ENCODE data around the gene CGA. TPM values are rescaled to one million over a fixed set of nuclear protein-coding genes. Genes with fewer than 3 reads are reported as not detected.

The CGA gene
- total and polyA plus RNA-seq, 7 donors: 0.03 to 3.8 (median 0.35) TPM; not detected in 3

DNA sequence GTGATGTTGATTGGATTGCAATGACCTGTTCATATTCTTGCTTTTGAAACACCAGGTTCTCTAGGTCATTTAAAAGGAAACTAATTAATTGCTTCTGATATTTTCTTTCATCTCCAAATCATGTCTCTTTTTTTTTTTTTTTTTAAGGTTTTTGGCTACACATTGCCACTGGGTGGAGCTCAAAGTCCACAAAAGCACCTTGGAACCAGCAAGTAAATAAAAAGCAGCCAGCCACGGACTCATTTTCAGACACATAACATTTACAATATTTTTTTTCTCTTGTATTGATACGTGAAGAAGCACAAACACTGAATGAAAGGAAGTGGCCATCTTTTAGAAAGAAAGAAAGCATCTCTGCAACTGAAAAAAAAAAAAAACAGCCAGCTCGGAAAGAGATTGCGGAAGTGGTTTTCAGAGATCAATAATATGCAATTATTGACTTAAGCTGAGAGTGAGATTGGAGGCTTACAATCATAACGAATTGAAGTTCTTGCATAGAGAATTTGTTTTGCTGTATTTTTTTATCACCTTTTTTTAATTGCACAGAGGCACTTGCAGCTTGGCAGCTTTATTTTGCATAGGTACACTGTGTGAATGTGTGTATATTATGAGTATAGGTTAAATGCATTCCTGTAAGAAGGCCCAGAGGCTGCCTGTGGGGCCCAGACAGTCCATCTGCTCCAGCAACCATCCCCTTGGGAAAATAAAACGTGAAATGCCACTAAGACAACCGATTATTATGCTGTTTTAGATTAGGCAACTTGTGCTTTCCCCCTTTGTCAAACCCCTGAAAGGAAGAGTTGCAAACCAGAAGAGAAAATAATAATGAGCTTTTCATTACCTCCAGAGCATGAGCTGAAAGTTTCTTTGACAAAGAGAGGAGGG lies 28.2 kb downstream of the CGA start:
- intact Hi-C loops (cut with DNase I): loop anchor here in 1 of 2 donors (10.0 kb wide), 1 partner anchor 1798 kb away; no protein-coding TSS in a partner anchor
- Histone ChIP-seq H3K9me3 (no peaks in the 10 kb centered on the region), H3K4me3 (no peak overlapping the region), H3K4me1 (no peaks in the 10 kb centered on the region), H3K27me3 (ENCODE audit: insufficient read depth in 3 of 3, low read length in 2 of 3) (peaks cover 0 to 3% (median 3%) of the 10 kb centered on the region in 3 donors), H3K36me3 (ENCODE audit: insufficient read depth in 1 of 2, low read depth in 1 of 2) (no peaks in the 10 kb centered on the region), H3K27ac (no peak overlapping the region)
- WGBS, 3 donors: 22 to 26% (median 25%) methylated on average over 7 of the region's 7 CpGs
- TF ChIP-seq, protein P1, sequence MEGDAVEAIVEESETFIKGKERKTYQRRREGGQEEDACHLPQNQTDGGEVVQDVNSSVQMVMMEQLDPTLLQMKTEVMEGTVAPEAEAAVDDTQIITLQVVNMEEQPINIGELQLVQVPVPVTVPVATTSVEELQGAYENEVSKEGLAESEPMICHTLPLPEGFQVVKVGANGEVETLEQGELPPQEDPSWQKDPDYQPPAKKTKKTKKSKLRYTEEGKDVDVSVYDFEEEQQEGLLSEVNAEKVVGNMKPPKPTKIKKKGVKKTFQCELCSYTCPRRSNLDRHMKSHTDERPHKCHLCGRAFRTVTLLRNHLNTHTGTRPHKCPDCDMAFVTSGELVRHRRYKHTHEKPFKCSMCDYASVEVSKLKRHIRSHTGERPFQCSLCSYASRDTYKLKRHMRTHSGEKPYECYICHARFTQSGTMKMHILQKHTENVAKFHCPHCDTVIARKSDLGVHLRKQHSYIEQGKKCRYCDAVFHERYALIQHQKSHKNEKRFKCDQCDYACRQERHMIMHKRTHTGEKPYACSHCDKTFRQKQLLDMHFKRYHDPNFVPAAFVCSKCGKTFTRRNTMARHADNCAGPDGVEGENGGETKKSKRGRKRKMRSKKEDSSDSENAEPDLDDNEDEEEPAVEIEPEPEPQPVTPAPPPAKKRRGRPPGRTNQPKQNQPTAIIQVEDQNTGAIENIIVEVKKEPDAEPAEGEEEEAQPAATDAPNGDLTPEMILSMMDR (IDR thresholded peaks at IDR 0.05): peak; percentile 37
- ATAC-seq (no peak), DNase-seq (no peak)

DNA sequence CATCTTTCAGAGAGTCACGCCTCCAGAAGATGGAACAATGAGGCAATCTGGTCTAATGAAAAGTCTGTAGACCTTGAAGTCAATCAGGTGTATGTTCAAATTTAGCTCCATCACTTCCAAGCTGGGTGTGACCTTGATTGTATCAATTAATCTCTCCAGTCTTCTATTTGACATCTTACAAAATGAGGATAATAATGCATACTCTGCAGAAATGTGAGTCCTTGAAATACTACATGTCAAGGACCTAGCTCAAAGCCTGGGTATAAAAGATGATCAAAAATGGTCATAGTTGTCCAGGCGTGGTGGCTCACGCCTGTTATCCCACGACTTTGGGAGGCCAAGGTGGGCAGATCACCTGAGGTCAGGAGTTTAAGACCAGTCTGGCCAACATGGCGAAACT lies 29.8 kb downstream of the CGA start:
- Histone ChIP-seq H3K4me3 (no peak overlapping the region), H3K36me3 (ENCODE audit: insufficient read depth in 1 of 2, low read depth in 1 of 2) (no peaks in the 10 kb centered on the region), H3K9me3 (no peaks in the 10 kb centered on the region), H3K4me1 (no peaks in the 10 kb centered on the region), H3K27ac (no peak overlapping the region), H3K27me3 (ENCODE audit: insufficient read depth in 3 of 3, low read length in 2 of 3) (peaks cover 0 to 3% (median 0%) of the 10 kb centered on the region in 3 donors)
- TF ChIP-seq, protein P1 (IDR thresholded peaks at IDR 0.05): no peak
- intact Hi-C loops (cut with DNase I): loop anchor here in 1 of 2 donors (10.0 kb wide), 1 partner anchor 1800 kb away; no protein-coding TSS in a partner anchor
- no peak for ATAC-seq
- no peak for DNase-seq
- 64 to 79% (median 76%) methylated on average over 5 of the region's 5 CpGs for WGBS, 3 donors

DNA sequence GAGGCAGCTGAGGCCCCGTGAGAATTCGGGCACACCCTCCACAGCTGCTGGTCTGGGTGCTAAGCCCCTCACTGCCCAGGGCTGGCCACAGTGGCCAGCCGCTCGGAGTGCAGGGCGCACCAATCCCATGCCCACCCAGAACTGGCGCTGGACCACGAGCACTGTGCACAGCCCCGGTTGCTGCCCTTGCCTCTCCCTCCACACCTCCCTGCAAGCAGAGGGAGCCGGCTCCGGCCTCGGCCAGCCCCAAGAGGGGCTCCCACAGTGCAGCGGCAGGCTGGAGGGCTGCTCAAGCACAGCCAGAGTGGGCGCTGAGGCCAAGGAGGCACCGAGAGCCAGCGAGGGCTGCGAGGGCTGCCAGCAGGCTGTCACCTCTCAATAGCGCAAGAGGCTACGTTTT lies 35.0 kb downstream of the CGA start:
- TF ChIP-seq, protein P1 (IDR thresholded peaks at IDR 0.05): no peak
- DNase-seq (no peak), ATAC-seq (no peak)
- no peaks in the 10 kb centered on the region for H3K36me3 ChIP-seq (ENCODE audit: insufficient read depth in 1 of 2, low read depth in 1 of 2)
- H3K9me3 ChIP-seq: no peaks in the 10 kb centered on the region
- intact Hi-C loops (cut with DNase I): loop anchor here in 1 of 2 donors (10.0 kb wide), 1 partner anchor 1805 kb away; no protein-coding TSS in a partner anchor
- WGBS, 3 donors: 92 to 94% (median 92%) methylated on average over 16 to 18 of the region's 18 CpGs
- H3K27ac ChIP-seq: no peak overlapping the region
- H3K4me1 ChIP-seq: no peaks in the 10 kb centered on the region
- H3K27me3 ChIP-seq (ENCODE audit: insufficient read depth in 3 of 3, low read length in 2 of 3): peaks cover 0 to 8% (median 6%) of the 10 kb centered on the region in 3 donors
- no peak overlapping the region for H3K4me3 ChIP-seq

DNA sequence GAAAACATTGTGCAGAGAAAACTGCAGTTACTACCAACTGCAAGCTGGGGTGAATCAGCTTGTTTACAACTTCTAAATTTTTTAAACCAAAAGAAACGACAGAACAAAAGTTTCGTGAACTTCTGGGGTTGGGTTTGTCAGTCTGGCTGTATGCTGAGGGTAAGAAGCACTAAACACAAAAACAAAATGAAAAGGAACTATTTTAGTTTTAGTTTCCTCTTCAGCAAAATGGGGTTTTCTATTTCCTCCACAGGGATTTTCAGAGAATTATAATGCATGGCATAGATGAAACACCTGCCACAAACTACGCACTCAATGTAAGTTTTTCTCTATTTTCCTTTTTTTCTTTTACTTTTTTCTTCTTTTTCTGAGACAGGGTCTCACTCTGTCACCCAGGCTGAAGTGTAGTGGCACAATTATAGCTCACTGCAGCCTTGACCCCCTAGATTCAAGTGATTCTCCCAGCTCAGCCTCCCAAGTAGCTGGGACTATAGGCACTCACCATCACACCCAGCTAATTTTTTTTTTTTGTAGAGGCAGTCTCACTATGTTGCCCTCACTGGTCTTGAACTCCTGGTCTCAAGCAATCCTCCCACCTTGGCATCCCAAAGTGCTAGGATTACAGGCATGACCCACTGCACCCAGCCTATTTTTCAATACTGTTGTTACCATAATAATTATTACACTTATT lies 40.6 kb downstream of the CGA start:
- H3K36me3 ChIP-seq (ENCODE audit: insufficient read depth in 1 of 2, low read depth in 1 of 2): no peaks in the 10 kb centered on the region
- intact Hi-C loops (cut with DNase I): no loop called here
- H3K4me1 ChIP-seq: no peaks in the 10 kb centered on the region
- no peak overlapping the region for H3K27ac ChIP-seq
- TF ChIP-seq, protein P1 (IDR thresholded peaks at IDR 0.05): no peak
- peaks cover 0 to 7% (median 6%) of the 10 kb centered on the region in 3 donors for H3K27me3 ChIP-seq (ENCODE audit: insufficient read depth in 3 of 3, low read length in 2 of 3)
- H3K4me3 ChIP-seq: no peak overlapping the region
- 71 to 75% (median 71%) methylated on average over 3 of the region's 3 CpGs for WGBS, 3 donors
- no peaks in the 10 kb centered on the region for H3K9me3 ChIP-seq
- ATAC-seq: no peak
- DNase-seq: no peak
